Bone marrow (tissue), 2 donors: ENCODE measurements around the gene AHNAK.
A peak's percentile ranks its signal among the peaks of the same experiment; 100 is the strongest.

Source experiments
- DNase-seq, 2 donors: peaks; one replicate each; lab custom pipeline; 2025; lab: John Stamatoyannopoulos, UW

Gene AHNAK

GRCh38 chr11:62516736-62517371 is 29.8 kb downstream of the AHNAK start:
- no peak for DNase-seq

- DNase-seq, result no peak
Observed at GRCh38 chr11:62514151-62514550, 32.5 kb downstream of the AHNAK start.

DNA sequence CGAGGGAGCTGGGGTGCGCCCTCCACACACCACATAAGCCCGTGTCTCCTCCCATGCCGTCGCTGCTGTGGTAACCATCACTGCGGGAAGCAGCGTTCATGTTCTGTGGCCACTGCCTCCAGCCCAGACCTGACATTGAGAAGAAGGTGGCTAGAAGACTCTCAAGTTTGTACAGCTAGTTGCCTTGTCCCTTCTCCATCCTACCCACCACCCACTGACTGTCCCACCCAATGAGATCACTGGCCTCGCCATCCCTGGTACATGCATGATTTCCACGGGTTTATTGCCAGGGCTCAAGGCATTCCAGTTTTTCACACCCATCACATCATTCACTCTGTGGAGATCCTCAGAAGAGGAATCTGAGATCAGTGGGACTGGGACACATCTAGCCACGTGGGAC is 33.0 kb downstream of the AHNAK start:
- DNase-seq, result no peak

- DNase-seq, result no peak
Observed at GRCh38 chr11:62512961-62513360, 33.6 kb downstream of the AHNAK start.

- peak in 1 of 2 donors; percentile 14 for DNase-seq
Observed at GRCh38 chr11:62508336-62509058, 38.1 kb downstream of the AHNAK start.

DNA sequence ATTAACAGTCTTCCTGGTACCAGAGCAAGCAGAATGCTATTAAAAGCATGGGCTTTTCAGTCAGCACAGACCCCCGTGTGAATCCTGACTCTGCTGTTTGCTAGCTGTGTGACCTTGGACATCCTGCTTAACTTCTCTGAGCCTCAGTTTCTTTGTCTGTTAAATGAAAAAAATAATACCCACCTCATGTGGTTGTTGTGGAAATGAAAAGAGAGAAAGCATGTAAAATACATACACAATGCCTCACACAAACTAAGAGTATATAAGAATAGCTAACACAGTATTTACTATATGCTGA is 39.5 kb downstream of the AHNAK start:
- no peak for DNase-seq

DNA sequence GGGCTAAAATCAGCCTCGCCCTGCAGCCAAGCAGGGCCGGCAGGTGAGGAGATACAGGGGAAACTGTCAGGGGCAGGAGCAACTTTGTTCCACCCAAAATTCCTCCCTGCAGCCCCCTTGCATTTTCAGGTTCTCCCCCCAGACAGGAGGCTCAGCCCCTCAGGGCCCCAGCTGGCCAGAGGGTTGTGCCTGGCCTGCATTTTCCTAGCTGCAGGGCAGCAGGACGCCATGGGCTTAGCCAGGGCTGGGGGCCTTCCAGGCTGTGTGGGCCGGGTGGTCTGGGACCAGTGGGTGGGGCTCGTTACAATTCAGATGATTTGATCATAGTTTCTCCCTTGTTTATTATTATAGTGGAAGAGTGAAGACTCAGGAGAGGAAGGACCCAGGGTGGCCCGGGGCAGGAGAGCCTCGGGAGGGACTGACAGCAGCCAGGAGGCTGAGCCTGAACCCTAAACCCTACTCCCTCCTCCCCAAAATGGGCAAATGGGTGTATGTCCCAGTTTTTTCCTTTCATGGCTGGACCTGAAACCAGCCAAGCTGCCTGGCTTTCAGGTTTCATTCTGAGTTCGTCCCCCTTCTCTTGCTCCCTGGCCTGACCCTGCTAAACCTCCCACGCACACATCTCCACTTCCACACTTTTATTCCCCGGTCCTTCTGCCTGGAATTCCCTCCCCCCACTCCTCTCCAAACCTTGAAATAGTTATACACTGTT is 40.0 kb downstream of the AHNAK start:
- no peak for DNase-seq

DNA sequence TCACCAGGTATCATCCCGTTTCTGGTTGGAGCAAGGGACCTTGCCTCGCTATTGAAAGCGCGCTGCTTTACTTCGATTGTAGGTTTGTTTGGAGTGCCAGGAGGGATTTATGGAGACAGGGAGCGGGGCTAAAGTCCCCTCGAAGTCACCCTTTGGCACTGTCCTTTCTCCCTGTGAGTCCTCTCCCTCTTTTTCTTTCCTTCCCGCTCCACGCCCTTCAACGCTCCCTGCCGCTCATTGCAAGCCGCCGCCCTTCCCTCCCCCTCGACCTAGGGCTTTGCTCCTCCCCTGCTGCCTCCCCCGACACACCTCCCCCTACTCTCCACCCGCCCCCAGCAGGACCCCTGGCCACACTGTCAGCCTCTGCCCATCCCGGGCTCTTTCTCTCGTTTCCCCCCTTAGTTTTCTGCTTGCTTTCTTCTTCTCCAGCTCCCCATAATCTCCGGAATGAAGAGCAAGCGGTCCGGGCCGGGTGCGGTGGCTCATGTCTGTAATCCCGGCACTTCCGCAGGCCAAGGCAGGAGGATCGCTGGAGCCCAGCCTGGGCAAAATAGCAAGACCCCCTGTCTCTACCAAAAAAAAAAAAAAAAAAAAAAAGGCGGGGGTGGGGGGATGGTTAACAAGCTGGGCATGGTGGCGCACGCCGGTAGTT is 41.0 kb downstream of the AHNAK start:
- no peak for DNase-seq

DNA sequence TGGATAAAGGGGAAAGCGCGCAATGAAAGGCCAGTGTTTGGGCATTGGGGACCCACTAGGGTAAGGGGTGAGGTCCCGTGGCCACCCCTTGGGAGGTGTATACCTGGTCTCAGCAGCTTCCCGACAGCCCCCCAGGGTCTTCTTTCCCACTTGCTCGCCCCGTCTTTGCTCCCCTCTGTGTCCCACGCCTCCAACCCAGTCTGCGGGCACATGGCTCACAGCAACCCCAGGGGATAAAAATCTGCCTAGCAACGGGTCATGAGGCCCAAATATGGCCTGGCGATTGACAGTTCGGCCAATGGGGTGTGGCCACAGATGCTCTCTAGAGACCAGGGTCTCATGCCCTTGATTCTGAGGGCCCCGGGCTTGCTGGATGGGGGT is 41.6 kb downstream of the AHNAK start:
- DNase-seq, result no peak

DNA sequence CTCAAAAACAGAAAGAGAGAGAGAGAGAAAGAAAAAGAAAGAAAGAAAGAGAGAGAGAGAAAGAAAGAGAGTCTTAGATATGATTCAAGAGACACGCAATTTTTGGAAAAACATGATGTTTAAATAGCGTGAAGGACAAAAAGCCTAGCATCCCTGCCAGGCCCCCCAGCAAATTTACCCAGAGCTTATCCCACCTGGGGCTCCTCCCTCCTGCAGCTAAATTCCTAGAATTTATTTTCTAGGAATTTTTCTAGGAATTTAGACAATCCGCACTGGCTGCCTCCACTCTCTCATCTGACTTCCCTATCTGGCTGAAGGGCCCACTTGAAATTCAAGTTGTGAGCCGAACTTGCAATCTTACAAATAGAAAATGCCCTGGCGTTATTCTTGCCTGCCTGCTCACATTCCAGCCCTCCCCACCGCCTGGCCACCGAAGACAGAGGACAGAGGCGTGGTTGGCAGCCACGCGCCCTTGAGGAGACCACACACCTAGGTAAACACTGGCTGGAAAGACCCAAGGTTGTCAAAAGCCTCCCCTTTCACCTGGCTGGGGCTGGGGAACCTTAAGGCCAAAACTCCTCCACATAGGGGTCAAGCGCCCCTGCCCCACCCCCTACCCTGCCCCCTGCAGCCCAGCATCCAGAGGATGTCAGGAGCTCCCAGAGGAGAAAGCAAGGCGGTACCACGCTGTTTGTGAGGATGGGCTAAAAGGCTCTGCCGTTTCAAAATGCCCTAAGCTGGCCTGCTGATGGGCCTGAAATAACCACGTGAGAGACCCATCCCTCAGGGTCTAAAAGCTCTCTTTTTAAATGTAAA is 42.2 kb downstream of the AHNAK start:
- no peak for DNase-seq

- DNase-seq, result no peak
Observed at GRCh38 chr11:62502030-62502730, 44.4 kb downstream of the AHNAK start.

DNA sequence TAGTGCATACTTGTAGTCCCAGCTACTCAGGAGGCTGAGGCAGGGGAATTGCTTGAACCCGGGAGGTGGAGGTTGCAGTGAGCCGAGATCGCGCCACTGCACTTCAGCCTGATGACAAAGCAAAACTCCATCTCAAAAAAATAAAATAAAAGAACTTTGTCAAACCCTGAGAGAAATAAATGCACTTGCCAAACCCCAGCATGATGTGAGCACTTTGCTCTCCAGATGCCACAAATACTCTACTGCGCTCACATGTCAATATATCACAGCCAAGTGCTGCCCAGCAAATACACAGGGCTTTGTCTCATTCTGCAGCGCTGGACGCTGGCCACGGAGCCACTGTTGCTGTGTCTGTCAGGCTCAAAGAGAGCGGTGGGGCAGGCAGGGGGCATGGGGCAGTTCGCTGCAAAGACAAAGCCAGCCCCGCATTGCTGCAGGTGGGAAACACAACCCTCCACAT is 45.1 kb downstream of the AHNAK start:
- no peak for DNase-seq

DNA sequence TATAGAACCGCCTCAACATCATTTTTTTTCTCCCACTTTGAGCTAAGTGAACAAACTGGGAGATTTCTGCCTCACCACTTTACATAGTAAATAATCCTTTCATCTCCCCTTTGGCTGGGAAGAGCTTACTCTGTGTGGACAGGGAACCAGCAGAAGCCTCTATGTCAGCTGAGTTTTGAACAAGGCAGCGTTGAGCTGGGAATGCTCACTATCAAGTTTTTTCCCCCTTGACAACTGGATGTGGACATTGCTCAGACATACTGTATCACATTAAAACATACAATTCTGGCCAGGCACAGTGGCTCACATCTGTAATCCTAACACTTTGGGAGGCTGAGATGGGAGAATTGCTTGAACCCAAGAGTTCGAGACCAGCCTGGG is 46.0 kb downstream of the AHNAK start:
- DNase-seq, result no peak

GRCh38 chr11:62499944-62500649 is 46.5 kb downstream of the AHNAK start:
- no peak for DNase-seq

DNA sequence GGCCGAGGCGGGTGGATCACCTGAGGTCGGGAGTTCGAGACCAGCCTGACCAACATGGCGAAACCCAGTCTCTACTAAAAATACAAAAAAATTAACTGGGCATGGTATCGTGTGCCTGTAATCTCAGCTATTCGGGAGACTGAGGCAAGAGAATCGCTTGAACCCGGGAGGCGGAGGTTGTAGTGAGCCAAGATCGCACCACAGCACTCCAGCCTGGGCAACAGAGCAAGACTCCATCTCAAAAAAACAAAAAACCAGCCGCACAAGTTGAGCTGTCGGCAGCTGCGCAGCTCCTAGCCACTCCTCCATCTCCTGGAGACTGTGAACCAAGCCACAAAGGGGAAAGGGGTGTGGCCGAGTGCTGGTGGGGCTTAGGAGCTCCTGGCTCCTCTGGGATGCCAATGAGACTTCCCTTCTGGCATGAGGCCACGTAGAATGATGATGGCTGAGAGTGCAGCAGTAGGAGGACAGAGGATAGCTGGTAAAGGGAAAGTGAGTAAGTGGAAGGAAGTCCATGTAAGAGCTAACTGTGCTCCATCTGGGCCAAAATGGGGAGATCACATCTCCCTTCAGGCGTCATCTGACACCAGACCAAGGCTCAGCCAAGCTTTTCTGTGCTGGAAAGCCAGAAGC is 47.2 kb downstream of the AHNAK start:
- peak; percentile 11 to 46 for DNase-seq

GRCh38 chr11:62498492-62499286 is 47.9 kb downstream of the AHNAK start:
- DNase-seq, result no peak

DNA sequence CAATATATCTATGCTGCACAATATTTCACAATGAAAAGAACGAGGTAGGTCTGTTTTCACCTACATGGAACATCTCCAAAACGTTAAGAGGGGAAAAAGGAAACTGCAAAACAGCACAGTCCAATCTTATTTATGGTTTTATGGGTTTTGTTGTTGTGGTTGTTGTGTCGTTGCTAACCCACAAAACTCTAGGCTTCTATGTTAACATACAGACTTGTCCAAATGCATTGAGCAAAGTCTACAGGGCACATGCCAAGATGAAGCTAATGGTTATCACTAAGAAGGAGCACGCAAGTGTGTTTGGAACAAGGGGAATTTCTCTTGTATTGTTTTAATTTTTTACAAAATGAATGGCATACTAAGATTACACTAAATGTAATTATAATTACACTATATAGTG is 48.6 kb downstream of the AHNAK start:
- no peak for DNase-seq

DNA sequence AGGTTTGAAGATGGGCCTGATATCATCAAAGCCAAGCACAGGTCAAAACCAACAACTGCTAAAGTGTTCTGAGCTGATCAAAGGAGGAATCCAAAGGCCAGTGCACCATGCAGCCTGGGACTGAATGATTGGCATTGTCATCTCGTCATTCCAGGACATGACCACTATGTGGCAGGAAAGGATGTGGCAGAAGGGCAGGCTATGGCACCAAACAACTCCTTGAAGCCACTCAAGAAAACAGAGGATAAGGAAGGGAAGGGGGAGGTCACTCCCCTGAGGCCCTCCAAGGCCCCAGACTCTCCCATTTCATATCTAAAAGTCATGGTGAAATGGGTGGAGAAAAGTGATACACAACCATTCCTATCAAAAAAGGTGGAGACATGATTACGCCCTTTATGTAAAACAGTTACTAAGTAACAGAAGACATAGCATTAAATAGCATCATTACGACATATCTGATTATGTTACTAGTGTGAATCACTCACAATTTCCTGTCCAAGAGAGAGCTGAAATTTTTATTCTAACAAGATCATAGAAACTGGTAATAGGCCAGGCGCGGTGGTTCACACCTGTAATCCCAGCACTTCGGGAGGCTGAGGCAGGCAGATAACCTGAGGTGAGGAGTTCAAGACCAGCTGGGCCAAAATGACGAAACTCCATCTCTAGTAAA is 49.3 kb downstream of the AHNAK start:
- DNase-seq, result peak; percentile 9 to 38

- DNase-seq, result no peak
Observed at GRCh38 chr11:62496676-62497075, 49.9 kb downstream of the AHNAK start.
